Neutrophil (primary cell): ENCODE data around the gene SGSM2.

Experiments
- H3K27ac ChIP-seq: fragments of 200-600 bp; sonication (generic); 2 replicates; pipeline ENCODE4 v1.5.1; 2016; ENCODE audit warnings: mild to moderate bottlenecking, moderate library complexity
- H3K27me3 ChIP-seq: fragments of 200-600 bp; sonication (generic); 2 replicates; pipeline ENCODE4 v1.6.0; 2016; ENCODE audit warnings: mild to moderate bottlenecking
- H3K36me3 ChIP-seq: fragments of 200-600 bp; sonication (generic); 2 replicates; pipeline ENCODE4 v1.5.1; 2017
- H3K4me1 ChIP-seq, 2 experiments: fragments of 200-600 bp in 1 of 2; sonication (generic) in 1 of 2; 1 replicate in 1 of 2; 2 replicates in 1 of 2; pipeline versions ENCODE4 v1.5.1 to v1.6.1; 2013 to 2016; ENCODE audit warnings: low read depth in 1 of 2, low read length in 1 of 2, mild to moderate bottlenecking in 1 of 2, moderate library complexity in 1 of 2; ENCODE audit not compliant: control insufficient read depth in 1 of 2, insufficient read depth in 1 of 2
- H3K4me3 ChIP-seq, 2 experiments: fragments of 200-600 bp in 1 of 2; sonication (generic) in 1 of 2; 1 replicate in 1 of 2; 2 replicates in 1 of 2; pipeline ENCODE4 v1.5.1; 2013 to 2016; ENCODE audit warnings: low read depth in 1 of 2, low read length in 1 of 2, mild to moderate bottlenecking in 1 of 2, moderate library complexity in 1 of 2
- H3K9me3 ChIP-seq: fragments of 200-600 bp; sonication (generic); 2 replicates; pipeline ENCODE4 v1.5.1; 2016
- CTCF ChIP-seq: fragments of 200-600 bp; sonication (generic); IDR thresholded peaks from 2 replicates; pipeline ENCODE4 v1.5.1; 2016; ENCODE audit warnings: antibody characterized with exemption

The SGSM2 gene

GRCh38 chr17:2427215-2427614 is 89.9 kb downstream of the SGSM2 start:
- TF ChIP-seq CTCF, result no peak
- Histone ChIP-seq H3K27me3 (no peaks in the 10 kb centered on the region), H3K4me1 (no peaks in the 10 kb centered on the region), H3K36me3 (no peaks in the 10 kb centered on the region), H3K9me3 (no peaks in the 10 kb centered on the region), H3K27ac (no peak overlapping the region), H3K4me3 (no peak overlapping the region)

- no peaks in the 10 kb centered on the region for H3K27me3 ChIP-seq
- H3K27ac ChIP-seq, result no peak overlapping the region
- H3K36me3 ChIP-seq, result peaks cover under 1% of the 10 kb centered on the region
- no peak for TF ChIP-seq CTCF
- H3K4me3 ChIP-seq, result no peak overlapping the region
- H3K4me1 ChIP-seq, result no peaks in the 10 kb centered on the region
- no peaks in the 10 kb centered on the region for H3K9me3 ChIP-seq
These were observed 90.6 kb downstream of the SGSM2 start for GRCh38 chr17:2427910-2428309.
